NCI-H1436 treated with DMSO at 0.1 percent for 48 hours (cell line): ENCODE data around the gene EYA4.

Experiments used
- DNase-seq: peaks from one replicate; lab custom pipeline; 2025; lab: John Stamatoyannopoulos, UW

The EYA4 gene

GRCh38 chr6:133407320-133408100 is 166.4 kb downstream of the EYA4 start:
- no peak for DNase-seq

- DNase-seq = no peak
These were observed 167.0 kb downstream of the EYA4 start for GRCh38 chr6:133408132-133408531.

- no peak for DNase-seq
These were observed 167.4 kb downstream of the EYA4 start for GRCh38 chr6:133408543-133408942.

DNA sequence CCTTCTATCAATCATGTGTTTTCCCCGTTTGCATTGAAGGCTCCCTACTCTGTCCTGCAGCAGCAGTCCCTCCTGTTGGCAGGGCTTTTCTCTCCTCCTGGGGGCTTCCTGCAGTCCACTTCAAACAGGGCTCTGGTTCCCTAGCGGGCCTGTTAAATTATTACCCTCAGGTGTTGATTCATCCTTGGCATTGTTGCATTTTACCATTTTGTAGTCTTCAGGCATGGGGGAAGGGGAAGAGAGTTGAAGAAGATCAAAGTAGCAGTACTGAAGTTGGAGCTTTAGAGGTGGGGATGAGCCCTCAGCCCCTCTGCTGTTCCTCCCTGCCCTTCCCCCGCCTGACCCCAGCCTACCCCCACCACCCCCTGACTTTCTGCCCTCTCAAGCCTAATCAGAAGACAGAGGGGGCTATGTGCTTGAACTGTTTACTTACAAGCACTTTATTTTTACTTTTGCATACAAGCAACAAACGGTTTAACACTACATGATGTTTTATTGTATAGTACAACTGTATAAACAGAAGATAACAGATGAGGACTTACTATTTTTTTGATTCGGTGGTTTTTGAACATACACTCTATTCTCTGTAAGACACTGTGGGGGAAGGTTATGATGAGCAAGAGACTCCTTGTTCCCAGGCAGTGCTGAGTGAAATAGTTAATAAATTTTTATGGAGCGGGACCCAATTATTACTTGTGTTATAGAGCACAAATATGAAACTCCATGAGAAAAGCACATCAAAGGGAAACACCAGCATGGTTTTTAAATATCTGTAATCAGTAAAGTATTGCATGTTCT is 169.7 kb downstream of the EYA4 start:
- DNase-seq = no peak

DNA sequence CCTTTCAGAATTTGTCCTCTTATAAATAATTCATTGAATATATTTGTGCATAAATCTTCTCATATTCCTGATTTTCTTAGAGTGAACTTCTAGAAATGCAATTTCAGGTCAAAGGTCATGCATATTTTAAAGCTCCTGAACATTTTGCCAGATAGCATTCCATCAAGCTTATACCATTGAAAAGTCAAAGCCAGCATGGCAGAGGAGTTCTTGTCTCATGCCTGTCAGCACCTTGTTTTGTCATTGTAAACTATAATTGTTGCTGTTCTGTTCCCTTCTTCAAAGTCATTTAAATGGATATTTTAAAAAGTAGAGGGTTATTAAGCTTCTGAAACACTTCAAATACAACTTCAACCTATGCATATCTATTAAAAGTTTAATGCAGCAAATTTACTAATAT is 170.6 kb downstream of the EYA4 start:
- no peak for DNase-seq

DNA sequence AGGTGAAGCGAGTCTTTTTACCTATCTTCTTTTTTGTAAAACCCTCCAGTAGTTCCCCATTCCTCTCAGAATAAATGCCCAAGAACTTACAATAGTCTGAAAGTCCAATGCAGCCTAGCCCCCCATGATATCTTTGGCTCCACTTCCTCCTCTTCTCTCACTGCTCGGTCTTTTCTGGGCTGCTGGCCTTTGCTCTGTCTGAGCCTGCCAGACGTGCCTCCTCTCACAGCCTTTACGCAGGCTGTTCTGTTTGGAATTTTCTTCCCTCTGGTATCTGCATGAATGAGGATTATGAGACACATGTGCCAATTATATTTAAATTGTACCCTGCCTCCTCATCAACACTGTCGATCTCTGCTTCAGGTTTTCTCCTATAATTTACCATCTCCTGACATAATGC is 174.1 kb downstream of the EYA4 start:
- no peak for DNase-seq

DNA sequence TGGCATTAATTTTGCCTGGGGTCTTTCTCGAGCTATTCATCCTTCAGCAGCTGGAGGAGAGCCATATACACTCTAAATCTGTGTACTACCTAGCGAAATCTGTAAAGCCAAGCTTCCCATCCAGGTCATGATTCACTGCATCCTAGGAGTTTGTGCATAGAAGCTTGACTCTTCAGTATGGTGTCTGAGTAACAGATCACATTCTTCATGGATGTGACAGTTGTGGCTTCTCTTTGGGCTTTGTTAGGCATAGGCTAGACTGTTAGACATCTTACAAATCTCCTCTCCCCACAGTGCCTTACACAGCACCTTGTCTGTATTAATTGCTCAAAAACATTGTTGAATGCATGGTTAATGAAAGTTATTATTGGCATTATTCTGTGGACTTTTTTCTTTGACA is 177.0 kb downstream of the EYA4 start:
- DNase-seq = no peak

DNA sequence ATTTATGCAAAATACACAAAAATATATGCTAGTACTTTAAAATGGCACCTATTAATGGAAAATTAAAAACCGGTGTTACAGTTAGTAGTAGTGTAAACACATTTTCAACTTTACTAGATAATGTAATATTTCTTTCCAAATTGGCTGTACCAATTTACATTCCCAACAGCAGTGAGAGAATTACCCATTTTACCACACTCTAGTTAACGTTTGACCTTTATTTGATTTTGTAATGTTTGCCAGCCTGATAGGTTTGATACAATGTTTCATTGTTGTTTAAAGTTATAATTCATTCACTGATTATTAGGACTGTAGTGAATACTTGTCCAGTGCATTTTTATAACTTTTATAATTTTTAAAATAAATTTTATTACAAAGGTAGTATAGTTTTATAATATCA is 182.1 kb downstream of the EYA4 start:
- DNase-seq = no peak

GRCh38 chr6:133424359-133424758 is 183.2 kb downstream of the EYA4 start:
- no peak for DNase-seq

GRCh38 chr6:133426038-133426437 is 184.9 kb downstream of the EYA4 start:
- DNase-seq = no peak

- DNase-seq = no peak
These were observed 187.1 kb downstream of the EYA4 start for GRCh38 chr6:133428295-133428694.

GRCh38 chr6:133430530-133430929 is 189.4 kb downstream of the EYA4 start:
- no peak for DNase-seq

DNA sequence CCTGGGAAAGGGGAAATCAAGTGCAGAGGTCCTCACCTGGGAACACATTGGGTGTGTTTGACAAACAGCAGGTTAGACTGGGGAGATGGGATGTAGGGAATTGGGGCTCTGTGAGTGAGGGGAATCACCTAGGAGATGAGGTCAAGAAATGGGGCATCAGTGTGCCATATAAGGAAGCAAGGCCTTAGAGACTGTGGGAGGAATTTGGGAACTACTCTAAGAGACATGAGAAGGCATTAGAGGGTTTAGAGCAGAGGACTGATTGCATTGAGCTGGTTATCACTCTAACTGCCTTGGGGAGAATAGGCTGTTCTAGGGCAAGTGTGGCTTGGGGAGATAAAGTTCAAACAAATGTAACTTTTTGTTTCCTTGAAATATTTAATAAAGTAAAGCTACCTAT is 189.9 kb downstream of the EYA4 start:
- DNase-seq = no peak

DNA sequence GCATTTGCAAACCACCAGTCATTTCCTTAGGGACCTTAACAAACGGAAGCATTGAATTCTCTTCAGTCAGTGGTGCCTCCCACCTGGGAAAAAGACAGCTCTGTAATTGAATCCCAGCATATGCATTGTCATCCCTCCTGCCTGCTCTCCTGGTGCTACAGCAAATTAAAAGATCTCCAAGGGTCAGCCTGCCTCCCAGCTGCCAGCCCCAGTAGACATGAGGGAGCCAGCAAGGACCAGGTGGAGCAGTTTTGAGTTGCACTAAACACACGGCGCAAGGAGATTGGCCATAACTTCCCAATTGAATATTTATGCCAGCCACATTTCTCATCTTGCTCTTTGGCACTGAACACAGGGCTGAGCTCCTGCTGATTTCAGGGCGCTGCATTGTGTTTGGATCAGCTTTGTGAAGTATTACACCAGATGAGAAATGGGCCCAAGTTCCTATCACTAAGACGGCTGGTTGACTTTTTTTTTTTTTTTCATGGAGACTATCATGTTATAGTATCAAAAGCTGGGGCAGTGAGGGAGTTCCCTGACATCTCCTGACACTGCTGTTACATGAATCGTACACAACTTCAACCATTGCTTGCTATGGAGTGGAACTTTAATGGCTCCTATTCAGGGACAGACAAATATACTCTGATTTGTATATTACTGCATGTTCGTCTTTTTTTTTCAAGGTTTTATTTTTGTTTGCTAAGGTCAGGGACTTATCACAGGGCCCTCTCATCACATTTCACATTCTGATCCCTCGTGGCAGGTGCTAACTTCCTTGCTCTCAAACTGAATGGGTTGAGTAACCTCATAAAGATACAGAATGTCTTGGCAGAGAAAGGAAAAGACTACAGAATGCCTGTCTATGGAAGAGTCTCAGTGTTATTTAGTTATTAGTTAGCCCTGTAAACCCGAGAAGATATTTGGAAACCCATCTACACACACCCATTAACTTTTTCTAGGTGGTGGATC is 191.1 kb downstream of the EYA4 start:
- peak; percentile 30 for DNase-seq

- DNase-seq = no peak
These were observed 194.0 kb downstream of the EYA4 start for GRCh38 chr6:133435065-133435728.

DNA sequence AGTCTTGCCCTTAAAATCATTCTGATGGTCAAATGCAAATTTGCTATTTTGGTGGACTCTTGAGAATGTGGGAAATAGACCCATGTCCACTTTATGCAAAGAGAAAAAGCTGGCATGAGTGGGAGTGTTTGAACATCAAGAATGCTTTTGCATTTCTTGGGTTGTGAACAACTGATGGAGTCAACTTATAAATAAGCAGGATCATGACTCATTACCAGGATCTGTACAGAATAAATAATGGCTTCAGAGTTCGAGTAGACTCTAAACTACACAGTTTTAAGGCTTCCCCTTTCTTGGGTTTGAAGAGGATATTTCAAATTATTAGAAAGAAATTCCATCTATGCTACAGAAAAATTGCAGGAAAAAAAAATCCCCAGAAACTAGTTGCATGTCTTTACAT is 195.5 kb downstream of the EYA4 start:
- DNase-seq = no peak

- no peak for DNase-seq
These were observed 200.3 kb downstream of the EYA4 start for GRCh38 chr6:133441491-133441890.

- no peak for DNase-seq
These were observed 205.6 kb downstream of the EYA4 start for GRCh38 chr6:133446789-133447188.

DNA sequence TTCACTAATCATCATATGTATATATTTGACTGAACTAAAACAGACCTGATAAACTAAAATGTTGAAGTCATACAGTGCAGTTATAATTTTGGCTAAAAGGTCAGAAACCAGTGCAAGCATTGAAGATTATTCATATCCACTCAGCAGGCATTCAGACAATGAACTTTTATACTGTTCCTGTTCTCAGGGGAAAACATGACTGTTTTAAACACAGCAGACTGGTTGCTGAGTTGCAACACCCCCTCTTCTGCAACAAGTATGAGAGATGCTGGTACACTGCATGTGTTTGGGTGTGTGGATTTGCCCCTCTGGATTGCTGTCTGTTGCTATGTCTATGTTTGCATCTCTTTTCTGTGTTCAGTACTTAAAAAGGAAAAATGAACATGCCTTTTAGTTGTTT is 206.8 kb downstream of the EYA4 start:
- DNase-seq = no peak

DNA sequence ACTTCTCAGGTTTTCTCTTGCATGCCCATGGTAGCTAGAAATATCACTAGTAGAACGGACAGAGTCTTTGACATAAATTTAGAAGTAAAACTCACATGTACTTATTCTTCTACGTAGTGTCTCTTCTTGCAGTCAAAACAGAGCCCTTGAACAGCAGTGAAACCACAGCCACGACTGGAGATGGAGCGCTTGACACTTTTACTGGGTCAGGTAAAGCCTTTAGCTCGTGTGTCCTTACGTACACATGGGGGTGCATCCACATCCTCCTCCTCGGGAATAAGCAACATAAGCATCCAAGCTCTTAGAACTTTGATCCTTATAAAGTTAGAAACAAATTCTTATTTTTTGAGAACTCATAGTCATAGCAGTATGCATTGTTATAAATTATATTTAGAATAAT is 215.3 kb downstream of the EYA4 start:
- DNase-seq = no peak

DNA sequence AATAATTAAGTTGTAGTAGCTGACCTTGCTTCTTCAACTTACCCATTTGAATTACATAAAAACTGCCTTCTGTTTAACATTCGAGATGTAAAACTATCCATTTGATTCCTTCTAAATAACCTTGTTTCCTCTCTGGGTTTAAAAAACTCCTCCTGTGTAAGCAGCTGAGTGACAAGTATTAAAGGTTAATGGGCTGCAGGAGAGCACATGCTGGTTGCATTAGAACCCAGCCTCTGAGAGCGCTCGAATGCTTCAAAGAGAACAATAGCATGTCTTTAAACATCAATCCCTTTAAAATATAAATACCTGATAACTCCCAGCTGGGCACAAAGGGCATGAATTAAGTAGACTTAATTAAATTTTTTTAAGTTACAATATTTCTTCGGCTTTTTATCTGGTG is 215.8 kb downstream of the EYA4 start:
- no peak for DNase-seq

GRCh38 chr6:133460101-133460500 is 218.9 kb downstream of the EYA4 start:
- no peak for DNase-seq
